ENCODE measurements around the gene EIF4G1.

Gene EIF4G1

GRCh38 chr3:184382326-184383032, 68.1 kb downstream of the EIF4G1 start:
- no peak overlapping the region for H3K23ac ChIP-seq (ENCODE audit: low read length in 2 of 2)
- H3K4ac ChIP-seq (ENCODE audit: low read depth in 1 of 2, low read length in 2 of 2), result no peak overlapping the region
- WGBS, result 80% methylated on average over 14 of the region's 16 CpGs
- no peak overlapping the region for H3K4me2 ChIP-seq (ENCODE audit: low read length, poor library complexity, severe bottlenecking)
- H2AFZ ChIP-seq (ENCODE audit: low read depth, low read length), result no peak overlapping the region
- no peak overlapping the region for H3K9ac ChIP-seq (ENCODE audit: low read length)
- no peaks in the 10 kb centered on the region for H3K79me1 ChIP-seq (replicated peaks; ENCODE audit: low read length, poor library complexity, severe bottlenecking)
- H4K8ac ChIP-seq (ENCODE audit: low read length), result no peak overlapping the region
- no peaks in the 10 kb centered on the region for H3K9me3 ChIP-seq (ENCODE audit: control insufficient read depth, low read length)
- H2BK12ac ChIP-seq (ENCODE audit: low read length in 2 of 2), result no peak overlapping the region
- H3K36me3 ChIP-seq (ENCODE audit: control insufficient read depth in 1 of 2, insufficient read depth in 2 of 2, low read depth in 1 of 2, low read length in 2 of 2), result no peaks in the 10 kb centered on the region
- no peak overlapping the region for H3K27ac ChIP-seq (ENCODE audit: low read length, poor library complexity, severe bottlenecking)
- no peak for DNase-seq
- H4K91ac ChIP-seq (ENCODE audit: low read length), result no peak overlapping the region
- no peak overlapping the region for H2BK120ac ChIP-seq (ENCODE audit: low read depth, low read length)
- no peak overlapping the region for H2AK5ac ChIP-seq (ENCODE audit: low read length, severe bottlenecking)
- no peak overlapping the region for H3K18ac ChIP-seq (ENCODE audit: low read depth in 1 of 2, low read length in 2 of 2)
- H3K14ac ChIP-seq (ENCODE audit: low read length in 2 of 2), result no peak overlapping the region
- no peak overlapping the region for H3K4me3 ChIP-seq (ENCODE audit: insufficient read depth in 1 of 2, low read depth in 1 of 2, low read length in 2 of 2)
- peaks cover 22% of the 10 kb centered on the region for H3K4me1 ChIP-seq (ENCODE audit: control insufficient read depth, insufficient read depth, low read depth, low read length)
- H2BK5ac ChIP-seq (ENCODE audit: low read depth, low read length, poor library complexity, severe bottlenecking), result no peak overlapping the region
- H2BK15ac ChIP-seq (ENCODE audit: low read depth, poor library complexity, severe bottlenecking), result no peak overlapping the region
- H3K27me3 ChIP-seq (ENCODE audit: control insufficient read depth in 1 of 2, insufficient read depth in 1 of 2, low read length in 2 of 2), result peaks cover 29 to 76% of the 10 kb centered on the region in 2 experiments

GRCh38 chr3:184383033-184383740, 68.8 kb downstream of the EIF4G1 start:
- Histone ChIP-seq H2BK15ac (ENCODE audit: low read depth, poor library complexity, severe bottlenecking) (no peak overlapping the region), H3K79me1 (replicated peaks; ENCODE audit: low read length, poor library complexity, severe bottlenecking) (no peaks in the 10 kb centered on the region), H3K4me3 (ENCODE audit: insufficient read depth in 1 of 2, low read depth in 1 of 2, low read length in 2 of 2) (no peak overlapping the region), H4K91ac (ENCODE audit: low read length) (no peak overlapping the region), H3K9ac (ENCODE audit: low read length) (no peak overlapping the region), H2BK120ac (ENCODE audit: low read depth, low read length) (no peak overlapping the region), H3K36me3 (ENCODE audit: control insufficient read depth in 1 of 2, insufficient read depth in 2 of 2, low read depth in 1 of 2, low read length in 2 of 2) (no peaks in the 10 kb centered on the region), H2AK5ac (ENCODE audit: low read length, severe bottlenecking) (no peak overlapping the region), H2BK5ac (ENCODE audit: low read depth, low read length, poor library complexity, severe bottlenecking) (no peak overlapping the region), H3K18ac (ENCODE audit: low read depth in 1 of 2, low read length in 2 of 2) (no peak overlapping the region), H3K27me3 (ENCODE audit: control insufficient read depth in 1 of 2, insufficient read depth in 1 of 2, low read length in 2 of 2) (peaks cover 29 to 75% of the 10 kb centered on the region in 2 experiments), H3K23ac (ENCODE audit: low read length in 2 of 2) (no peak overlapping the region), H3K9me3 (ENCODE audit: control insufficient read depth, low read length) (no peaks in the 10 kb centered on the region), H2BK12ac (ENCODE audit: low read length in 2 of 2) (no peak overlapping the region), H3K4me2 (ENCODE audit: low read length, poor library complexity, severe bottlenecking) (no peak overlapping the region), H3K14ac (ENCODE audit: low read length in 2 of 2) (no peak overlapping the region), H3K27ac (ENCODE audit: low read length, poor library complexity, severe bottlenecking) (no peak overlapping the region), H4K8ac (ENCODE audit: low read length) (no peak overlapping the region), H2AFZ (ENCODE audit: low read depth, low read length) (no peak overlapping the region), H3K4ac (ENCODE audit: low read depth in 1 of 2, low read length in 2 of 2) (no peak overlapping the region), H3K4me1 (ENCODE audit: control insufficient read depth, insufficient read depth, low read depth, low read length) (peaks cover 22% of the 10 kb centered on the region)
- DNase-seq, result no peak
- 88% methylated on average over 13 of the region's 15 CpGs for WGBS

- Histone ChIP-seq H3K9ac (ENCODE audit: low read length) (no peak overlapping the region), H3K79me1 (replicated peaks; ENCODE audit: low read length, poor library complexity, severe bottlenecking) (no peaks in the 10 kb centered on the region), H4K8ac (ENCODE audit: low read length) (no peak overlapping the region), H2BK12ac (ENCODE audit: low read length in 2 of 2) (no peak overlapping the region), H3K23ac (ENCODE audit: low read length in 2 of 2) (no peak overlapping the region), H3K4ac (ENCODE audit: low read depth in 1 of 2, low read length in 2 of 2) (no peak overlapping the region), H3K4me2 (ENCODE audit: low read length, poor library complexity, severe bottlenecking) (no peak overlapping the region), H4K91ac (ENCODE audit: low read length) (no peak overlapping the region), H2BK5ac (ENCODE audit: low read depth, low read length, poor library complexity, severe bottlenecking) (no peak overlapping the region), H3K9me3 (ENCODE audit: control insufficient read depth, low read length) (no peaks in the 10 kb centered on the region), H2AFZ (ENCODE audit: low read depth, low read length) (no peak overlapping the region), H2AK5ac (ENCODE audit: low read length, severe bottlenecking) (no peak overlapping the region), H3K14ac (ENCODE audit: low read length in 2 of 2) (no peak overlapping the region), H3K36me3 (ENCODE audit: control insufficient read depth in 1 of 2, insufficient read depth in 2 of 2, low read depth in 1 of 2, low read length in 2 of 2) (no peaks in the 10 kb centered on the region), H3K4me1 (ENCODE audit: control insufficient read depth, insufficient read depth, low read depth, low read length) (peaks cover 22% of the 10 kb centered on the region), H3K27me3 (ENCODE audit: control insufficient read depth in 1 of 2, insufficient read depth in 1 of 2, low read length in 2 of 2) (peaks cover 19 to 75% of the 10 kb centered on the region in 2 experiments), H3K4me3 (ENCODE audit: insufficient read depth in 1 of 2, low read depth in 1 of 2, low read length in 2 of 2) (no peak overlapping the region), H3K27ac (ENCODE audit: low read length, poor library complexity, severe bottlenecking) (no peak overlapping the region), H2BK15ac (ENCODE audit: low read depth, poor library complexity, severe bottlenecking) (no peak overlapping the region), H2BK120ac (ENCODE audit: low read depth, low read length) (no peak overlapping the region), H3K18ac (ENCODE audit: low read depth in 1 of 2, low read length in 2 of 2) (no peak overlapping the region)
- WGBS, result 87% methylated on average over 9 of the region's 9 CpGs
- no peak for DNase-seq
Observed at GRCh38 chr3:184384342-184384741, 69.9 kb downstream of the EIF4G1 start.

Small RNAs within 50 kb of the gene (small RNA-seq; reads per million reads assigned to genes)
- gene SNORD66 (ENCODE audit: low read depth), result 1,760 reads per million, percentile 98 among the genes with 10 or more reads in this experiment

All from mesenchymal stem cell (in vitro differentiated cells and primary cell).